ENCODE data around the gene CTRB1.

GRCh38 chr16:75264999-75265910 is 46.5 kb downstream of the CTRB1 start:
- TF ChIP-seq, protein P1, sequence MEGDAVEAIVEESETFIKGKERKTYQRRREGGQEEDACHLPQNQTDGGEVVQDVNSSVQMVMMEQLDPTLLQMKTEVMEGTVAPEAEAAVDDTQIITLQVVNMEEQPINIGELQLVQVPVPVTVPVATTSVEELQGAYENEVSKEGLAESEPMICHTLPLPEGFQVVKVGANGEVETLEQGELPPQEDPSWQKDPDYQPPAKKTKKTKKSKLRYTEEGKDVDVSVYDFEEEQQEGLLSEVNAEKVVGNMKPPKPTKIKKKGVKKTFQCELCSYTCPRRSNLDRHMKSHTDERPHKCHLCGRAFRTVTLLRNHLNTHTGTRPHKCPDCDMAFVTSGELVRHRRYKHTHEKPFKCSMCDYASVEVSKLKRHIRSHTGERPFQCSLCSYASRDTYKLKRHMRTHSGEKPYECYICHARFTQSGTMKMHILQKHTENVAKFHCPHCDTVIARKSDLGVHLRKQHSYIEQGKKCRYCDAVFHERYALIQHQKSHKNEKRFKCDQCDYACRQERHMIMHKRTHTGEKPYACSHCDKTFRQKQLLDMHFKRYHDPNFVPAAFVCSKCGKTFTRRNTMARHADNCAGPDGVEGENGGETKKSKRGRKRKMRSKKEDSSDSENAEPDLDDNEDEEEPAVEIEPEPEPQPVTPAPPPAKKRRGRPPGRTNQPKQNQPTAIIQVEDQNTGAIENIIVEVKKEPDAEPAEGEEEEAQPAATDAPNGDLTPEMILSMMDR (conservative IDR thresholded peaks at IDR 0.05 in 1 of 2, IDR thresholded peaks at IDR 0.05 in 1 of 2; ENCODE audit: extremely low read depth in 1 of 2, insufficient read depth in 1 of 2, low read depth in 1 of 2, low read length in 2 of 2) = no peak
- TF ChIP-seq EZH2 (IDR thresholded peaks at IDR 0.05; ENCODE audit: borderline replicate concordance, low read length) = no peak

All from mammary epithelial cell (primary cell).